Measurements from ENCODE around the gene NLGN1.

The NLGN1 gene

GRCh38 chr3:173395412-173396181 lies 1.9 kb upstream of the NLGN1 start:
- DNase-seq (ENCODE audit: low read depth): no peak
- TF ChIP-seq, protein P1, sequence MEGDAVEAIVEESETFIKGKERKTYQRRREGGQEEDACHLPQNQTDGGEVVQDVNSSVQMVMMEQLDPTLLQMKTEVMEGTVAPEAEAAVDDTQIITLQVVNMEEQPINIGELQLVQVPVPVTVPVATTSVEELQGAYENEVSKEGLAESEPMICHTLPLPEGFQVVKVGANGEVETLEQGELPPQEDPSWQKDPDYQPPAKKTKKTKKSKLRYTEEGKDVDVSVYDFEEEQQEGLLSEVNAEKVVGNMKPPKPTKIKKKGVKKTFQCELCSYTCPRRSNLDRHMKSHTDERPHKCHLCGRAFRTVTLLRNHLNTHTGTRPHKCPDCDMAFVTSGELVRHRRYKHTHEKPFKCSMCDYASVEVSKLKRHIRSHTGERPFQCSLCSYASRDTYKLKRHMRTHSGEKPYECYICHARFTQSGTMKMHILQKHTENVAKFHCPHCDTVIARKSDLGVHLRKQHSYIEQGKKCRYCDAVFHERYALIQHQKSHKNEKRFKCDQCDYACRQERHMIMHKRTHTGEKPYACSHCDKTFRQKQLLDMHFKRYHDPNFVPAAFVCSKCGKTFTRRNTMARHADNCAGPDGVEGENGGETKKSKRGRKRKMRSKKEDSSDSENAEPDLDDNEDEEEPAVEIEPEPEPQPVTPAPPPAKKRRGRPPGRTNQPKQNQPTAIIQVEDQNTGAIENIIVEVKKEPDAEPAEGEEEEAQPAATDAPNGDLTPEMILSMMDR (IDR thresholded peaks at IDR 0.05; ENCODE audit: insufficient read depth, low read depth, low read length, missing control alignments): no peak
- H3K4me3 ChIP-seq (ENCODE audit: low read depth, low read length): no peak overlapping the region

DNA sequence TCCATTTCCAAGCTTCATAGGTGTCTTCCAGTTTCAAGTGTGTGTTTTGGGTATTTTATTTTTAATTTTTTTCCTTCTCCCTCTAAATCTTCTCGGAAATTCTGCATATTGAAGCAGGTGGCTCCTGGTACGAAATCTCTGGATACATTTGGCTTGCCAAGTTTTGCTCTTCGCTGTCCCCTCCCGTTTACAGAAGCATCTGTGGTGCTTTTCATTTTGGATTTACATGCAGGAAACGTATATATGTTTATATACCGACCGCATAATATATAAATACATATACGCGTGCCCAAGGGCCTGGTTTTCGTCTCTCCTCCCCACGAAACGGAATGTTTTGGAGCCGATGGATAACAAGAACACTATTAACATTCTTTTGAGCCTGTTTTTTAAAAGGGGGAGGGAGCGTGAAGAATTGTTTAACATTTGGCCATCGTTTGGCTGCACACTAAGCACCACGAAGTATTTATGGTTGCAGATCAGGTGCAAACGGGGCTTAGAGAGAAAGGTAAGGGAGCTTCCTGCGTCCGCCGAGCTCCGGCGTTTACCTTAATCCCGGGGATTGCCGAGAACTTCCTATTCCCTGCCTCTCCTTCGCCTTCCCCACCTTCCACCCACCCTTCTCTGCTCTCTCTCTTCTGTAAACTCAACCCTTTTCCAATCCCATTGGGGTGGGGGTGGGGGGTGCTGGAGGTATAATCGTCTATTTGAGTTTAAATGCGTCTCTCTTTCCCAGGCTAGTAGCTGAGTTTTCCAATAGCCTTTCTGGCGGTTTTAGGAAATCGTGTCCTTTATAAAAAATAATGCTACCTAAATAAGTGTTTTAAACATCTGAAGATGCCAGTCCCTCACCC lies 1.1 kb upstream of the NLGN1 start:
- TF ChIP-seq, protein P1 (IDR thresholded peaks at IDR 0.05; ENCODE audit: insufficient read depth, low read depth, low read length, missing control alignments): no peak
- DNase-seq (ENCODE audit: low read depth): no peak
- no peak overlapping the region for H3K4me3 ChIP-seq (ENCODE audit: low read depth, low read length)

DNA sequence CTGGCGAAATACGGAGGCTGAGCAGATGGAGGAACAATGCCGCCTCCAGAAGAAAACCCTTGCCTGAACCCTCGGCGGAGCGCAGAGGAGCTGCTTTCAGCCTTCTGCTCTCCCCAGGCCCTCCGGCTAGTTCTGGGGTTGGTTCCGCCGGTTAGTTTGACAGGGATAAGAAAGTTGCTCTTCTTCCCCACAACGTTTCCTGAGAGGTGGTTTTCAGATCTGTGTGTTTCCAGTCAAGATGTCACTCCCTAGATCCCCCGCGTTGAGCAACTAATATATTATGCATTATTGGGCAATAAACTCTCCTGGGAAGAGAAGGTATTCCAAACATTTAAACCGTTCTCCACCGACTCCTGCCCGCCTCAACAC lies 551 bp downstream of the NLGN1 start:
- TF ChIP-seq, protein P1 (IDR thresholded peaks at IDR 0.05; ENCODE audit: insufficient read depth, low read depth, low read length, missing control alignments): no peak

GRCh38 chr3:173399044-173399443 lies 1.5 kb downstream of the NLGN1 start:
- no peak overlapping the region for H3K4me3 ChIP-seq (ENCODE audit: low read depth, low read length)
- TF ChIP-seq, protein P1 (IDR thresholded peaks at IDR 0.05; ENCODE audit: insufficient read depth, low read depth, low read length, missing control alignments): no peak
- no peak for DNase-seq (ENCODE audit: low read depth)

More for the DNA sequence above, 551 bp downstream of the NLGN1 start:
- no peak for DNase-seq (ENCODE audit: low read depth)
- H3K4me3 ChIP-seq (ENCODE audit: low read depth, low read length): no peak overlapping the region

- DNase-seq (ENCODE audit: low read depth): no peak
- H3K4me3 ChIP-seq (ENCODE audit: low read depth, low read length): no peak overlapping the region
- TF ChIP-seq, protein P1 (IDR thresholded peaks at IDR 0.05; ENCODE audit: insufficient read depth, low read depth, low read length, missing control alignments): no peak
These were observed 3.8 kb downstream of the NLGN1 start for GRCh38 chr3:173401369-173401768.

DNA sequence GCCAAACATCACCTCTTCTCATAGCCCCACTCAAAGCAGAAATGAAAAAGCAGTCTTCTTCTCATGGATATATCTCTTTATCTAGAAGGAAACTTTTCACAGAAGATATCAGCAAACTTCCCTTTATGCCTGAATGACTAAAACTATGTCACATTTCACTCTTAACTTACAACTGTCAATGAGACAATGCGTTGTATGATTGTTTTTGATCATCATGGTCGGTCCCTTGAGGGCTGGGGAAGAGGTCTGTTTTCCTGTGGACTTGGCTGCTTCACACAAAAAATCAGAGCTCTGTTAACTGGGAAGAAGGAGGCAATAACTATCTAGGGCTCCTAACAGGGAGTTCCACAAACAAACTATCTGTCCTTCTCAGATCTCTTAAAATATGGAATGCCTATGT lies 5.1 kb downstream of the NLGN1 start:
- DNase-seq (ENCODE audit: low read depth): no peak
- TF ChIP-seq, protein P1 (IDR thresholded peaks at IDR 0.05; ENCODE audit: insufficient read depth, low read depth, low read length, missing control alignments): no peak
- no peak overlapping the region for H3K4me3 ChIP-seq (ENCODE audit: low read depth, low read length)

Measured in GM12865 (cell line).